Neural progenitor cell (in vitro differentiated cells): Measurements from ENCODE around the gene DHRS1. TPM values are rescaled to one million over a fixed set of nuclear protein-coding genes. Genes with fewer than 3 reads are reported as not detected.

Experiments
- DNase-seq: peaks from one replicate; pipeline ENCODE4 v3.0.0-alpha.2; 2016; ENCODE audit warnings: low spot score
- H2AFZ ChIP-seq: fragments of 200-600 bp; sonication (generic); replicated peaks from 2 replicates; pipeline ENCODE4 v1.6.1; 2016; ENCODE audit warnings: antibody characterized with exemption
- H3F3A ChIP-seq: fragments of 200-600 bp; sonication (generic); 2 replicates; pipeline ENCODE4 v1.6.1; 2016; ENCODE audit warnings: antibody characterized with exemption, low read depth
- H3K27ac ChIP-seq: fragments of 200-600 bp; sonication (generic); 2 replicates; pipeline ENCODE4 v1.5.1; 2016; ENCODE audit warnings: mild to moderate bottlenecking
- H3K27me3 ChIP-seq: fragments of 200-600 bp; sonication (generic); 2 replicates; pipeline ENCODE4 v1.6.1; 2016; ENCODE audit warnings: mild to moderate bottlenecking, moderate library complexity
- H3K36me3 ChIP-seq: fragments of 200-600 bp; sonication (generic); 2 replicates; pipeline ENCODE4 v1.5.1; 2016
- H3K4me1 ChIP-seq: fragments of 200-600 bp; sonication (generic); 2 replicates; pipeline ENCODE4 v1.6.1; 2016; ENCODE audit warnings: mixed run types
- H3K4me2 ChIP-seq: fragments of 200-600 bp; sonication (generic); 2 replicates; pipeline ENCODE4 v1.6.1; 2016
- H3K4me3 ChIP-seq: fragments of 200-600 bp; sonication (generic); 2 replicates; pipeline ENCODE4 v1.5.1; 2016
- H3K79me2 ChIP-seq: fragments of 200-600 bp; sonication (generic); 2 replicates; pipeline ENCODE4 v1.6.1; 2016; ENCODE audit warnings: low read depth
- H3K9ac ChIP-seq: fragments of 200-600 bp; sonication (generic); 2 replicates; pipeline ENCODE4 v1.6.1; 2016
- H3K9me3 ChIP-seq: fragments of 200-600 bp; sonication (generic); 2 replicates; pipeline ENCODE4 v1.5.1; 2016; ENCODE audit warnings: low read depth
- H4K20me1 ChIP-seq: fragments of 200-600 bp; sonication (generic); 2 replicates; pipeline ENCODE4 v1.6.1; 2016; ENCODE audit warnings: low read depth
- H3K27ac Mint-ChIP-seq: 3 replicates; pipeline ENCODE4 v1.8.0; 2021; ENCODE audit warnings: mixed read lengths
- H3K27me3 Mint-ChIP-seq: 2 replicates; pipeline ENCODE4 v1.8.0; 2022; ENCODE audit warnings: low read depth, mild to moderate bottlenecking, inconsistent platforms, moderate library complexity, mixed read lengths; ENCODE audit not compliant: insufficient read depth
- H3K36me3 Mint-ChIP-seq: 3 replicates; pipeline ENCODE4 v1.8.0; 2021; ENCODE audit warnings: mixed read lengths
- H3K4me1 Mint-ChIP-seq: 3 replicates; pipeline ENCODE4 v1.8.0; 2021; ENCODE audit warnings: mixed read lengths
- H3K4me3 Mint-ChIP-seq: 3 replicates; pipeline ENCODE4 v1.8.0; 2021; ENCODE audit warnings: mild to moderate bottlenecking, moderate library complexity, mixed read lengths
- H3K9me3 Mint-ChIP-seq: 3 replicates; pipeline ENCODE4 v1.8.0; 2020; ENCODE audit warnings: mixed read lengths
- CTCF ChIP-seq: fragments of 200-600 bp; sonication (generic); IDR thresholded peaks from 2 replicates; pipeline ENCODE4 v1.5.1; 2017; ENCODE audit warnings: antibody characterized with exemption, mild to moderate bottlenecking
- EZH2 ChIP-seq: fragments of 200-600 bp; sonication (generic); IDR thresholded peaks from 2 replicates; pipeline ENCODE4 v1.6.1; 2017; ENCODE audit warnings: antibody characterized with exemption, mild to moderate bottlenecking, moderate library complexity
- EZH2phosphoT487 ChIP-seq: fragments of 200-600 bp; sonication (generic); IDR thresholded peaks from 2 replicates; pipeline ENCODE4 v1.6.1; 2017; ENCODE audit warnings: antibody characterized with exemption
- total RNA-seq: library from RNA; depleted of rRNA; stranded (reverse); fragments of >200 nt; gene quantifications from 2 replicates; pipeline ENCODE4 v1.2.3, GENCODE V29; 2015; ENCODE audit warnings: low replicate concordance

Gene DHRS1
- total RNA-seq, 1 donor from 2014 or later: 19.7 TPM

- no peak overlapping the region for H2AFZ ChIP-seq
- TF ChIP-seq CTCF: no peak
- TF ChIP-seq EZH2phosphoT487: no peak
- TF ChIP-seq EZH2: no peak
- H3K27me3 Mint-ChIP-seq: peaks cover 4% of the 10 kb centered on the region
- H3K4me1 Mint-ChIP-seq: no peaks in the 10 kb centered on the region
- H3K27ac ChIP-seq: no peak overlapping the region
- no peaks in the 10 kb centered on the region for H3K9me3 Mint-ChIP-seq
- no peaks in the 10 kb centered on the region for H3K9me3 ChIP-seq
- H3F3A ChIP-seq: no peaks in the 10 kb centered on the region
- H4K20me1 ChIP-seq: no peaks in the 10 kb centered on the region
- peak overlapping the region; percentile 44 for H3K27ac Mint-ChIP-seq
- DNase-seq: no peak
- H3K4me1 ChIP-seq: no peaks in the 10 kb centered on the region
- H3K36me3 ChIP-seq: no peaks in the 10 kb centered on the region
- no peaks in the 10 kb centered on the region for H3K79me2 ChIP-seq
- H3K4me3 ChIP-seq: no peak overlapping the region
- H3K4me2 ChIP-seq: no peak overlapping the region
- no peak overlapping the region for H3K9ac ChIP-seq
- no peak overlapping the region for H3K4me3 Mint-ChIP-seq
- no peaks in the 10 kb centered on the region for H3K36me3 Mint-ChIP-seq
- no peaks in the 10 kb centered on the region for H3K27me3 ChIP-seq
Measured at GRCh38 chr14:24280797-24281460, 18.7 kb downstream of the DHRS1 start.

- Histone ChIP-seq H4K20me1 (no peaks in the 10 kb centered on the region), H3K79me2 (no peaks in the 10 kb centered on the region), H2AFZ (no peak overlapping the region), H3K27me3 (no peaks in the 10 kb centered on the region), H3F3A (no peaks in the 10 kb centered on the region), H3K9me3 (no peaks in the 10 kb centered on the region), H3K9ac (no peak overlapping the region), H3K4me3 (no peak overlapping the region), H3K36me3 (no peaks in the 10 kb centered on the region), H3K27ac (no peak overlapping the region), H3K4me2 (no peak overlapping the region), H3K4me1 (no peaks in the 10 kb centered on the region)
- no peak overlapping the region for H3K27ac Mint-ChIP-seq
- H3K36me3 Mint-ChIP-seq: no peaks in the 10 kb centered on the region
- TF ChIP-seq CTCF (peak; percentile 11), EZH2 (no peak)
- no peaks in the 10 kb centered on the region for H3K4me1 Mint-ChIP-seq
- no peak for DNase-seq
- H3K4me3 Mint-ChIP-seq: no peak overlapping the region
- no peaks in the 10 kb centered on the region for H3K9me3 Mint-ChIP-seq
- H3K27me3 Mint-ChIP-seq: peaks cover 2% of the 10 kb centered on the region
Measured at GRCh38 chr14:24279301-24280186, 20.0 kb downstream of the DHRS1 start.

- H2AFZ ChIP-seq: no peak overlapping the region
- H3F3A ChIP-seq: no peaks in the 10 kb centered on the region
- no peak overlapping the region for H3K4me2 ChIP-seq
- Mint-ChIP-seq H3K4me3 (no peak overlapping the region), H3K36me3 (peaks cover 2% of the 10 kb centered on the region), H3K27me3 (peaks cover 2% of the 10 kb centered on the region), H3K9me3 (no peaks in the 10 kb centered on the region), H3K4me1 (no peaks in the 10 kb centered on the region), H3K27ac (peak overlapping the region; percentile 25)
- no peaks in the 10 kb centered on the region for H3K27me3 ChIP-seq
- H3K36me3 ChIP-seq: no peaks in the 10 kb centered on the region
- H3K9me3 ChIP-seq: no peaks in the 10 kb centered on the region
- no peaks in the 10 kb centered on the region for H3K4me1 ChIP-seq
- no peak overlapping the region for H3K9ac ChIP-seq
- H3K4me3 ChIP-seq: no peak overlapping the region
- H3K79me2 ChIP-seq: no peaks in the 10 kb centered on the region
- DNase-seq: no peak
- no peak overlapping the region for H3K27ac ChIP-seq
- H4K20me1 ChIP-seq: no peaks in the 10 kb centered on the region
- TF ChIP-seq EZH2 (no peak), CTCF (no peak), EZH2phosphoT487 (no peak)
Measured at GRCh38 chr14:24278424-24278823, 21.2 kb downstream of the DHRS1 start.
